HG02588 (cell line): Measurements from ENCODE around the gene ABHD16B.
A peak's percentile ranks its signal among the peaks of the same experiment; 100 is the strongest.

Experiments
- ATAC-seq: cut with Tn5 transposase; IDR thresholded peaks from one replicate; pipeline ENCODE4 v1.9.1; 2021; ENCODE audit warnings: mild to moderate bottlenecking, moderate library complexity; ENCODE audit not compliant: unreplicated experiment

ABHD16B gene

GRCh38 chr20:63861365-63861934 is at the start of gene ABHD16B:
ABHD16B (plus strand) TSS chr20:63861498; CDS start chr20:63861541, 43 bp downstream.
- ATAC-seq: no peak

GRCh38 chr20:63814891-63815614 is 46.2 kb upstream of the ABHD16B start:
- ATAC-seq: no peak

GRCh38 chr20:63815615-63816253 is 45.6 kb upstream of the ABHD16B start:
- no peak for ATAC-seq

GRCh38 chr20:63819224-63819921 is 41.9 kb upstream of the ABHD16B start:
- ATAC-seq: no peak

- ATAC-seq: no peak
Measured at GRCh38 chr20:63821811-63822210, 39.5 kb upstream of the ABHD16B start.

- ATAC-seq: no peak
Measured at GRCh38 chr20:63822276-63822696, 39.0 kb upstream of the ABHD16B start.

- no peak for ATAC-seq
Measured at GRCh38 chr20:63823691-63824311, 37.5 kb upstream of the ABHD16B start.

GRCh38 chr20:63825331-63826118 is 35.8 kb upstream of the ABHD16B start:
- no peak for ATAC-seq

- no peak for ATAC-seq
Measured at GRCh38 chr20:63826753-63827152, 34.5 kb upstream of the ABHD16B start.

- ATAC-seq: no peak
Measured at GRCh38 chr20:63828124-63828523, 33.2 kb upstream of the ABHD16B start.

- no peak for ATAC-seq
Measured at GRCh38 chr20:63828545-63828944, 32.8 kb upstream of the ABHD16B start.

GRCh38 chr20:63828951-63829350 is 32.3 kb upstream of the ABHD16B start:
- no peak for ATAC-seq

- no peak for ATAC-seq
Measured at GRCh38 chr20:63829603-63829944, 31.7 kb upstream of the ABHD16B start.

GRCh38 chr20:63829945-63830835 is 31.1 kb upstream of the ABHD16B start:
- ATAC-seq: peak; percentile 26

- ATAC-seq: peak; percentile 51
Measured at GRCh38 chr20:63830841-63831588, 30.3 kb upstream of the ABHD16B start, which contains the start of gene ZBTB46. ZBTB46 (minus strand) TSS chr20:63831264; CDS start chr20:63790757, 40,507 bp downstream.

- ATAC-seq: peak; percentile 11
Measured at GRCh38 chr20:63831646-63831992, 29.7 kb upstream of the ABHD16B start.

- no peak for ATAC-seq
Measured at GRCh38 chr20:63831993-63832686, 29.2 kb upstream of the ABHD16B start.
